Kidney epithelial cell (primary cell): Measurements from ENCODE around the gene MAGEB3. TPM values are rescaled to one million over a fixed set of nuclear protein-coding genes. Genes with fewer than 3 reads are reported as not detected.
"Not testable (repeated sequence)": the region's sequence is repeated elsewhere in the genome, so short reads cannot be mapped to it uniquely, and the experiment has no call there.

Experiments used
- DNase-seq: peaks from one replicate; pipeline ENCODE4 v3.0.0-alpha.2; 2010; ENCODE audit warnings: low read depth
- H3K27me3 ChIP-seq: 2 replicates; pipeline ENCODE4 v1.6.0; 2011; ENCODE audit warnings: low read length; ENCODE audit not compliant: control insufficient read depth, insufficient read depth
- H3K36me3 ChIP-seq: 2 replicates; pipeline ENCODE4 v1.5.1; 2011; ENCODE audit warnings: low read length; ENCODE audit not compliant: control insufficient read depth, insufficient read depth
- H3K4me3 ChIP-seq: 2 replicates; pipeline ENCODE4 v1.5.1; 2011; ENCODE audit warnings: low read depth, mild to moderate bottlenecking, control low read depth, low read length
- CTCF ChIP-seq: IDR thresholded peaks from 2 replicates; pipeline ENCODE4 v1.5.1; 2011; ENCODE audit warnings: mild to moderate bottlenecking, moderate library complexity, low read length, control low read depth, inconsistent platforms; ENCODE audit not compliant: insufficient read depth, poor library complexity, severe bottlenecking
- total RNA-seq: library from RNA; depleted of rRNA; stranded (reverse); fragments of >200 nt; gene quantifications from 2 replicates; pipeline ENCODE4 v1.2.3, GENCODE V29; 2015

MAGEB3 gene
- not detected in 2 replicates for total RNA-seq

DNA sequence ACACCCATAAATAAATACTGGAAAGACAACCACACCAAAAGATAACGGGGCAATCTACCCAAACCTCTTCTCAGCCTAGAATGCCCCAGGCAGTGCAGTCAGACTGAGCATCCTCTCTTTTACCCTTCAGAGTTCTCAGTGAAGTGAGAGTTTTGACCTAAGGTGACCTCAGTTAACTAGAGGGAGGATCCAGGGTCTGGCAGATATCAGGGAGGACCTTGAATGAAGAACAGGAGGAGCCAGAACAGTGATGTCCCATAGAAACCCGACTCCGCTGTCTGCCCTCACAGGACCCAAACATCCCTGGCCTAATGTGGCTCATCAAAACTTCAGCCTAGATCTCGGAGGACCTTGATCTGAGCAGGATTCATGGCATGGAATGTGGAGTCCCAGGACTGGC lies at the start of gene MAGEB3:
Gene MAGEB3 (plus strand): TSS at position 263 of the 400 bp plus-strand sequence. CDS start 5,268 bp downstream, outside the sequence.
- no peak for DNase-seq
- Histone ChIP-seq H3K27me3 (no peaks in the 10 kb centered on the region), H3K36me3 (no peaks in the 10 kb centered on the region), H3K4me3 (no peak within 1 kb of the TSS)
- no peak for TF ChIP-seq CTCF

DNA sequence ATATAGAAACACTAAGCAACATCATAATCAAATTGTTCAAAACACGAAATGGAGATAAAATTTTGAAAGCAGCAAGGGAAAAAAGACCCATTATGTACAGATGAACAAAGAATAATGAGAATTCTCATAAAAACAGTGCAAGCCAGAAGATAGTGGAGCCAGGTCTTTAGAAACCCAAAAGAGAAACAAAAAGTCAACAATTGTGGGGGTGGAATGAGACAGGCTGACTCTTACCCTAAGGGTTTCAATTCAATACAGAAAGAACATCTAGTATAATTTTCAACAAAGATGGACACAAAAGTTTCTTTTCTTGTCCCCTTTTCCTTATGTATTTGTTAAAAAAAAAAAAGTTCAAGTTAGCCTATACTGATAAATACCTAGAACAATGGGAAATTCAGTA lies 49.1 kb upstream of the MAGEB3 start:
- H3K36me3 ChIP-seq = no peaks in the 10 kb centered on the region
- no peak for DNase-seq
- H3K27me3 ChIP-seq = no peaks in the 10 kb centered on the region
- no peak for TF ChIP-seq CTCF
- no peak overlapping the region for H3K4me3 ChIP-seq

- no peak overlapping the region for H3K4me3 ChIP-seq
- H3K27me3 ChIP-seq = no peaks in the 10 kb centered on the region
- no peak for DNase-seq
- no peaks in the 10 kb centered on the region for H3K36me3 ChIP-seq
- TF ChIP-seq CTCF = no peak
Measured at GRCh38 chrX:30183554-30183953, 46.9 kb upstream of the MAGEB3 start.

- no peak for DNase-seq
- TF ChIP-seq CTCF = no peak
- Histone ChIP-seq H3K4me3 (no peak overlapping the region), H3K27me3 (no peaks in the 10 kb centered on the region), H3K36me3 (no peaks in the 10 kb centered on the region)
Measured at GRCh38 chrX:30190426-30190825, 40.0 kb upstream of the MAGEB3 start.

- H3K36me3 ChIP-seq, H3K4me3 ChIP-seq, DNase-seq, H3K27me3 ChIP-seq: not testable (repeated sequence)
Measured at GRCh38 chrX:30193910-30194309, 36.5 kb upstream of the MAGEB3 start.

- DNase-seq = no peak
- H3K4me3 ChIP-seq = no peak overlapping the region
- no peaks in the 10 kb centered on the region for H3K36me3 ChIP-seq
- no peaks in the 10 kb centered on the region for H3K27me3 ChIP-seq
- TF ChIP-seq CTCF = peak; percentile 33
Measured at GRCh38 chrX:30196322-30196721, 34.1 kb upstream of the MAGEB3 start.
